Prostate gland (tissue), 2 donors: ENCODE data around the gene UBE2O. TPM values are rescaled to one million over a fixed set of nuclear protein-coding genes. Genes with fewer than 3 reads are reported as not detected.

ENCODE experiments used
- DNase-seq: peaks from one replicate; pipeline ENCODE4 v3.0.0-alpha.2; 2019; ENCODE audit warnings: low spot score
- H3K27ac ChIP-seq, 2 donors: fragments of 200-600 bp; sonication (generic); 2 replicates each; pipeline ENCODE4 v1.5.1; 2017 to 2019
- H3K27me3 ChIP-seq: fragments of 200-600 bp; sonication (generic); replicated peaks from 2 replicates; pipeline ENCODE4 v1.5.1; 2019; ENCODE audit not compliant: insufficient read depth
- H3K36me3 ChIP-seq, 2 donors: fragments of 200-600 bp; sonication (generic); 1 replicate in 1 of 2; 2 replicates in 1 of 2; pipeline versions ENCODE4 v1.5.1 to v1.8.1; 2017 to 2019
- H3K4me1 ChIP-seq: fragments of 200-600 bp; sonication (generic); replicated peaks from 2 replicates; pipeline ENCODE4 v1.5.1; 2019
- H3K4me3 ChIP-seq, 2 donors: fragments of 200-600 bp; sonication (generic); 2 replicates each; pipeline ENCODE4 v1.5.1; 2017 to 2019
- H3K9me3 ChIP-seq: fragments of 200-600 bp; sonication (generic); 2 replicates; pipeline ENCODE4 v1.5.1; 2017
- CTCF ChIP-seq, 4 experiments: fragments of 200-600 bp in 2 of 4; fragments of 450-650 bp in 2 of 4; sonication (generic) in 2 of 4; IDR thresholded peaks; 1 replicate in 3 of 4; 2 replicates in 1 of 4; pipeline ENCODE4 v1.5.1; 2016 to 2019; ENCODE audit warnings: antibody characterized with exemption in 4 of 4, mild to moderate bottlenecking in 2 of 4, moderate library complexity in 2 of 4
- POLR2A ChIP-seq: fragments of 450-650 bp; IDR thresholded peaks from one replicate; pipeline ENCODE4 v1.6.1; 2016; ENCODE audit warnings: antibody characterized with exemption, mild to moderate bottlenecking
- POLR2AphosphoS5 ChIP-seq: sonication (generic); formaldehyde crosslinking; IDR thresholded peaks from one replicate; pipeline ENCODE4 v1.6.1; 2017; ENCODE audit warnings: antibody characterized with exemption
- WGBS: methylation state at CpG from one replicate; pipeline ENCODE4 v1.1.5; 2018; 5-methylcytosine and 5-hydroxymethylcytosine counted together
- intact Hi-C: fragments of 100-400 bp; cut with DNase I; formaldehyde crosslinking; loops from one replicate; pipeline ENCODE4 v1.14.2; 2022
- total RNA-seq, 2 donors: library from RNA; depleted of rRNA; stranded (reverse); fragments of >200 nt; gene quantifications; one replicate each; pipeline ENCODE4 v1.1.0, GENCODE V29; 2016

UBE2O gene
- total RNA-seq, 2 donors from 2014 or later = 19.9 to 39.8 TPM

GRCh38 chr17:76467809-76468633 lies 15.1 kb upstream of the UBE2O start:
- TF ChIP-seq POLR2A = no peak
- no peak for TF ChIP-seq POLR2AphosphoS5
- no peak for TF ChIP-seq CTCF (IDR thresholded peaks at IDR 0.05)
- Histone ChIP-seq H3K4me1 (no peaks in the 10 kb centered on the region), H3K4me3 (no peak overlapping the region), H3K27ac (no peak overlapping the region), H3K27me3 (no peaks in the 10 kb centered on the region), H3K9me3 (no peaks in the 10 kb centered on the region), H3K36me3 (no peaks in the 10 kb centered on the region)
- 73% methylated on average over 8 of the region's 8 CpGs for WGBS
- intact Hi-C loops = loop anchor here (2.0 kb wide), 1 partner anchor 39 kb away; no protein-coding TSS in a partner anchor
- no peak for DNase-seq

GRCh38 chr17:76467366-76467765 lies 14.4 kb upstream of the UBE2O start, which contains the start of gene AANAT:
Gene AANAT, plus strand, starts transcription at chr17:76467603. Its CDS starts 1,144 bp downstream, at chr17:76468747.
- WGBS = 70% methylated on average over 10 of the region's 11 CpGs
- Histone ChIP-seq H3K9me3 (no peaks in the 10 kb centered on the region), H3K27ac (no peak within 1 kb of the TSS), H3K4me3 (no peak within 1 kb of the TSS), H3K4me1 (no peaks in the 10 kb centered on the region), H3K36me3 (no peaks in the 10 kb centered on the region), H3K27me3 (no peaks in the 10 kb centered on the region)
- no peak for TF ChIP-seq POLR2A
- no peak for TF ChIP-seq POLR2AphosphoS5
- no peak for TF ChIP-seq CTCF (IDR thresholded peaks at IDR 0.05)
- DNase-seq = no peak
- intact Hi-C loops = loop anchor here (2.0 kb wide), 1 partner anchor 39 kb away; no protein-coding TSS in a partner anchor

DNA sequence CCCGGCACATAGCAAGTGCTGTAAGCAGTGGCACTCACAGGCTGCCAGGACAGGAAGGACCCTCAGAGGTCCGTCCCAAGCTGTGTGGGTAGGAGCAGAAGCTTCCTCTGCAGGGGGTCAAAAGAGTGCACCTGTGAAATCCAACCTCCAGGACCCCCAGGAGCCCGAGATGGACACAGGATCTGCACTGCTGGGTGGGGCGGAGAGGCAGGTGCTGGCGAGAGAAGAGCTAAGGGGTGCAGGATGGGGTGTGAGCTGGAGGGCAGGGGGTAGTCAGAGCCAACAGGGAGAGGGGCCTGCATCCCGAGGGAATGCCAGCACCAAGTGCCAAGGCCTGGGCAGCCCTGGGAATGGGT lies 13.8 kb upstream of the UBE2O start:
- H3K4me1 ChIP-seq = no peaks in the 10 kb centered on the region
- TF ChIP-seq POLR2AphosphoS5 (no peak), POLR2A (no peak), CTCF (IDR thresholded peaks at IDR 0.05) (no peak)
- H3K27ac ChIP-seq = no peak overlapping the region
- H3K27me3 ChIP-seq = no peaks in the 10 kb centered on the region
- no peak for DNase-seq
- WGBS = 90% methylated on average over 6 of the region's 6 CpGs
- no peak overlapping the region for H3K4me3 ChIP-seq
- intact Hi-C loops = loop anchor here (2.0 kb wide), 1 partner anchor 40 kb away; no protein-coding TSS in a partner anchor
- H3K9me3 ChIP-seq = no peaks in the 10 kb centered on the region
- H3K36me3 ChIP-seq = no peaks in the 10 kb centered on the region

DNA sequence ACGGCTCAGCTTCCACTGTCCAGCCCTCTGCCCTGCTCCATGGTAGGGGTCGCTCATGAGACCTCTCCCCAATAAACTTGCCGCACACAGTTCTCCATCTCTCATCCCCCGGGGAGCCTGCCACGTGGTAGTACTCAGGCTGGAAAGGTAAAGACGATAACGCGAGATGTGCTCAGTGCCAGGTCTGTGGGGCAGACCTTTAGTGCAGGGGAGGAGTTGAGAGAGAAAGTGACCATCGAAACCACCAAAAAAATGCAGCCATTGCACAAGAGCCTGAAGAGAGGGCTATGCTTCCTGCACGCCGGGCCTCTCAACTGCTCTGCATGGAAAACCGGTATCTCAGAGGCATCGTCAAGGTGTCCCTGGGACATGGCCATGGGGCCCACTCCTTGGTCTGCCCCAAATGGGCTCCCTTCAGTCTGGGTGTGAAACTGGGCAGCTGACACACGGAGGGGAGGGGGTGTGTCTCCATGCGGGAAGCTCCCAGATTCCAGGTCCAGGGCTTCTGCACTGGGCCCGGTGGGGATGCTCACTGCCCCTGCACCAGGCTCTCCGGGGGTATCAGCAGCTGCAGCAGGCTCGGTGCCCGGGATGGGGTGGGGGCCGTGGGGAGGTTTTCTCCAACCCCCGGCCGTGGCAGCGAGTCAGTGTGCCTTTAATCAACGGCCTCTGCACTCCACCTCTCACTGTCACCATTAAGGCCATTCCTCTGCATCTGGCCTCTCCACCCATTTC lies 9.8 kb upstream of the UBE2O start:
- Histone ChIP-seq H3K4me1 (no peaks in the 10 kb centered on the region), H3K4me3 (no peak overlapping the region), H3K27ac (no peak overlapping the region), H3K36me3 (no peaks in the 10 kb centered on the region), H3K27me3 (no peaks in the 10 kb centered on the region), H3K9me3 (no peaks in the 10 kb centered on the region)
- DNase-seq = no peak
- intact Hi-C loops = no loop called here
- WGBS = 82% methylated on average over 24 of the region's 24 CpGs
- TF ChIP-seq CTCF (IDR thresholded peaks at IDR 0.05) (no peak), POLR2AphosphoS5 (no peak), POLR2A (no peak)
